Heart left ventricle (tissue), 16 donors: ENCODE measurements around the gene GID4. TPM values are rescaled to one million over a fixed set of nuclear protein-coding genes. Genes with fewer than 3 reads are reported as not detected.

Experiments used
- ATAC-seq, 4 donors: fragments of 200-7000 bp; cut with Tn5 transposase; one replicate each; pipeline ENCODE4 v1.9.1; 2020 to 2022; ENCODE audit warnings: moderate library complexity in 4 of 4, mild to moderate bottlenecking in 3 of 4, moderate number of reproducible peaks in 1 of 4
- DNase-seq, 5 donors: peaks; one replicate each; pipeline ENCODE4 v3.0.0-alpha.2; 2020
- H3K27ac ChIP-seq, 12 donors: fragments of 200-600 bp; sonication (generic) in 4 of 12; one replicate each; pipeline versions ENCODE4 v1.5.0 to v1.8.0; 2016 to 2022; ENCODE audit warnings: mild to moderate bottlenecking in 2 of 12
- H3K27me3 ChIP-seq, 9 donors: fragments of 200-600 bp; sonication (generic) in 2 of 9; one replicate each; pipeline versions ENCODE4 v1.5.1 to v1.8.0; 2016 to 2022; ENCODE audit warnings: mild to moderate bottlenecking in 3 of 9
- H3K36me3 ChIP-seq, 9 donors: fragments of 200-600 bp; sonication (generic) in 2 of 9; one replicate each; pipeline versions ENCODE4 v1.5.0 to v1.8.0; 2018 to 2022; ENCODE audit warnings: mild to moderate bottlenecking in 2 of 9
- H3K4me1 ChIP-seq, 12 donors: fragments of 200-600 bp; sonication (generic) in 4 of 12; one replicate each; pipeline versions ENCODE4 v1.5.0 to v1.8.0; 2016 to 2022; ENCODE audit warnings: mild to moderate bottlenecking in 3 of 12
- H3K4me3 ChIP-seq, 12 donors: fragments of 200-600 bp; sonication (generic) in 4 of 12; one replicate each; pipeline versions ENCODE4 v1.5.0 to v1.8.0; 2017 to 2022; ENCODE audit warnings: mild to moderate bottlenecking in 9 of 12, moderate library complexity in 4 of 12
- H3K9me3 ChIP-seq, 12 donors: fragments of 200-600 bp; sonication (generic) in 4 of 12; one replicate each; pipeline versions ENCODE4 v1.5.0 to v1.8.0; 2016 to 2022; ENCODE audit warnings: mild to moderate bottlenecking in 1 of 12
- POLR2A ChIP-seq, 2 donors: fragments of 450-650 bp; IDR thresholded peaks; one replicate each; pipeline ENCODE4 v1.6.1; 2017; ENCODE audit warnings: antibody characterized with exemption in 2 of 2, mild to moderate bottlenecking in 2 of 2, moderate library complexity in 2 of 2
- WGBS, 4 donors: extraction: QIAGEN DNeasy Blood & Tissue Kit in 2 of 4; methylation state at CpG; one replicate each; pipeline versions ENCODE4 v1.1.5 to v1.1.7; 2013 to 2018; 5-methylcytosine and 5-hydroxymethylcytosine counted together
- intact Hi-C, 10 donors: fragments of 100-400 bp; cut with DNase I; formaldehyde crosslinking; loops; one replicate each; pipeline versions ENCODE4 v1.11.1 to v1.14.2; 2022
- polyA plus RNA-seq, 2 donors: library from polyadenylated mRNA; stranded (reverse); fragments of 200-250 nt; gene quantifications; one replicate each; pipeline ENCODE4 v1.2.3, GENCODE V29; 2013
- total RNA-seq, 9 donors: library from RNA; depleted of rRNA in 2 of 9; stranded (reverse); fragments of >200 nt in 2 of 9; fragmentation: NEBNext Ultra II Directional in 3 of 9; extraction: Animal tissue kit (Norgen Biotek cat#: 25700) in 3 of 9; gene quantifications; one replicate each; pipeline versions ENCODE4 v1.1.0 to v1.2.4, GENCODE V29; 2016 to 2023
- TF ChIP-seq, protein P1 (sequence below), 12 donors: fragments of 200-600 bp; sonication (generic) in 4 of 12; IDR thresholded peaks; one replicate each; pipeline versions ENCODE4 v1.5.0 to v1.8.0; 2018 to 2022; ENCODE audit warnings: antibody characterized with exemption in 12 of 12, mild to moderate bottlenecking in 5 of 12
- donor health status: ischemic (EF 13 %, LVEDD 7.1; RV severe dilation, severe dysfunction).
- donor health status: healthy with polysubstance abuse.
- donor health status: DM: no; HTN: yes; CAD: no.
- donor health status: DM: no; HTN: no; CAD: no.
- donor health status: ischemic (EF 25% LVEDD 6.9; RV normal size, moderate dysfunction).
- donor health status: ischemic (EF 25% LVEDD 5.7; RV mildly dilated, moderate dysfunction).
- donor health status: healthy.
- donor health status: DM: yes; HTN: yes; CAD: no.
- donor health status: ischemic (EF 35%, LVEDD 5.7; RV mildly dilated, moderate dysfunction).
- donor health status: nonischemic (EF 11% LVEDD 7.7; RV severe dilation, severe dysfunction).
- donor health status: DM: yes; HTN: yes; CAD: no.
- donor health status: PGD.
- donor health status: ischemic (EF 29% LVEDD 5.4; RV normal size, mild dysfunction).
- donor health status: nonischemic (EF 23%, LVEDD 6.1; RV moderate dilation, normal function).

Gene GID4
- total and polyA plus RNA-seq, 11 donors, result 8.0 to 27.7 (median 18.2) TPM

GRCh38 chr17:18076936-18077335 is 37.7 kb downstream of the GID4 start:
- no peak for ATAC-seq
- intact Hi-C loops, result no loop called here
- 67 to 74% (median 71%) methylated on average over 7 of the region's 7 CpGs for WGBS, 4 donors
- Histone ChIP-seq H3K27me3 (no peaks in the 10 kb centered on the region), H3K9me3 (no peaks in the 10 kb centered on the region), H3K4me3 (no peak overlapping the region), H3K4me1 (no peaks in the 10 kb centered on the region), H3K27ac (no peak overlapping the region), H3K36me3 (no peaks in the 10 kb centered on the region)
- TF ChIP-seq POLR2A (IDR thresholded peaks at IDR 0.05), result no peak
- TF ChIP-seq, protein P1, sequence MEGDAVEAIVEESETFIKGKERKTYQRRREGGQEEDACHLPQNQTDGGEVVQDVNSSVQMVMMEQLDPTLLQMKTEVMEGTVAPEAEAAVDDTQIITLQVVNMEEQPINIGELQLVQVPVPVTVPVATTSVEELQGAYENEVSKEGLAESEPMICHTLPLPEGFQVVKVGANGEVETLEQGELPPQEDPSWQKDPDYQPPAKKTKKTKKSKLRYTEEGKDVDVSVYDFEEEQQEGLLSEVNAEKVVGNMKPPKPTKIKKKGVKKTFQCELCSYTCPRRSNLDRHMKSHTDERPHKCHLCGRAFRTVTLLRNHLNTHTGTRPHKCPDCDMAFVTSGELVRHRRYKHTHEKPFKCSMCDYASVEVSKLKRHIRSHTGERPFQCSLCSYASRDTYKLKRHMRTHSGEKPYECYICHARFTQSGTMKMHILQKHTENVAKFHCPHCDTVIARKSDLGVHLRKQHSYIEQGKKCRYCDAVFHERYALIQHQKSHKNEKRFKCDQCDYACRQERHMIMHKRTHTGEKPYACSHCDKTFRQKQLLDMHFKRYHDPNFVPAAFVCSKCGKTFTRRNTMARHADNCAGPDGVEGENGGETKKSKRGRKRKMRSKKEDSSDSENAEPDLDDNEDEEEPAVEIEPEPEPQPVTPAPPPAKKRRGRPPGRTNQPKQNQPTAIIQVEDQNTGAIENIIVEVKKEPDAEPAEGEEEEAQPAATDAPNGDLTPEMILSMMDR (IDR thresholded peaks at IDR 0.05), result no peak
- DNase-seq, result no peak

DNA sequence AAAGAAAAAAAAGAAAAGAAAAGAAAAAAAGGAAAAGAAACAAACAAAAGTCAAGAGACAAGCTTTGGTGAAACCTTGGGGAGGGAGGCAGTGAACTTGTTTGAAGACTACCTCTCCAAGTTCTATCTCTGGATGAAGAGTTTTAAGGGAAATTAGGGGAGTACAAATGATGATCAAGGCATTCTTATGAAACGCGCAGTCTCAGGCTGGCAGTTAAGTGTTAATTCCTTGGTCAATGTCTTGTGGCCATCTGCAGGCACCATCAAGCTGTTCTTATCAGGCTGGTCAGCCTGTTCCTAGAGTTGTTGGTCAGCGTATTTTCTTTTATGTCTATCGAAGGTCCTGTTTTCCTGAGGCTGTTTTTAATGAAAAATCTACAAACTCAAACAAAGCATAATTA is 40.3 kb downstream of the GID4 start:
- no peak overlapping the region for H3K4me3 ChIP-seq
- ATAC-seq, result no peak
- intact Hi-C loops, result no loop called here
- H3K36me3 ChIP-seq, result no peaks in the 10 kb centered on the region
- WGBS, 4 donors, result 63 to 71% (median 67%) methylated on average over 4 of the region's 4 CpGs
- TF ChIP-seq, protein P1 (IDR thresholded peaks at IDR 0.05), result no peak
- no peak for TF ChIP-seq POLR2A (IDR thresholded peaks at IDR 0.05)
- H3K27me3 ChIP-seq, result no peaks in the 10 kb centered on the region
- no peak overlapping the region for H3K27ac ChIP-seq
- no peaks in the 10 kb centered on the region for H3K9me3 ChIP-seq
- DNase-seq, result no peak
- no peaks in the 10 kb centered on the region for H3K4me1 ChIP-seq

DNA sequence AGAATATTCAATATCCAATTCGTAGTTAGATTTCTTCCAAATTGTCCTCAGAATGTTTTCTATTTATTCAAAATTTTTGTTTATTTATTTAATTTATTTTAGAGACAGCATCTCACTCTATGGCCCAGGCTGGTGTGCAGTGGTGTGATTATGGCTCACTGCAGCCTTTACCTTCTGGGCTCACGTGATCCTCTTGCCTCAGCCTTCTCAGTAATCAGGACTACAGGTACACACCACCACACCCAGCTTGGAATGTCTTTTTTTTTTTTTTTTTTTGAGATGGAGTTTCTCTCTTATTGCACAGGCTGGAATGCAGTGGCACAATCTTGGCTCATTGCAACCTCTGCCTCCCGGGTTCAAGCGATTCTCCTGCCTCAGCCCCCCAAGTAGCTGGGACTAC is 45.0 kb downstream of the GID4 start:
- intact Hi-C loops, result no loop called here
- H3K27ac ChIP-seq, result no peak overlapping the region
- 86 to 94% (median 90%) methylated on average over 4 of the region's 4 CpGs for WGBS, 4 donors
- DNase-seq, result no peak
- H3K36me3 ChIP-seq, result no peaks in the 10 kb centered on the region
- no peaks in the 10 kb centered on the region for H3K27me3 ChIP-seq
- ATAC-seq, result no peak
- no peaks in the 10 kb centered on the region for H3K9me3 ChIP-seq
- no peak for TF ChIP-seq POLR2A (IDR thresholded peaks at IDR 0.05)
- TF ChIP-seq, protein P1 (IDR thresholded peaks at IDR 0.05), result no peak
- H3K4me1 ChIP-seq, result peaks cover 0 to 21% (median 13%) of the 10 kb centered on the region in 12 donors
- no peak overlapping the region for H3K4me3 ChIP-seq

GRCh38 chr17:18087610-18088491 is 48.6 kb downstream of the GID4 start, which contains the start of gene DRG2:
Gene DRG2, plus strand, starts transcription at chr17:18087948. Its CDS starts 76 bp downstream, at chr17:18088024.
- Histone ChIP-seq H3K27ac (peak within 1 kb of the TSS; percentile 66 to 89 (median 80)), H3K27me3 (no peaks in the 10 kb centered on the region), H3K36me3 (peaks cover 0 to 21% (median 12%) of the 10 kb centered on the region in 9 donors), H3K4me1 (peaks cover 0 to 21% (median 13%) of the 10 kb centered on the region in 12 donors), H3K4me3 (peak within 1 kb of the TSS; percentile 61 to 99 (median 86)), H3K9me3 (no peaks in the 10 kb centered on the region)
- WGBS, 4 donors, result 1% methylated on average over 46 to 52 of the region's 52 CpGs
- DNase-seq (peak; percentile 91 to 95 (median 93)), ATAC-seq (peak; percentile 93 to 98 (median 97))
- peak in 1 of 2 donors; percentile 56 for TF ChIP-seq POLR2A (IDR thresholded peaks at IDR 0.05)
- TF ChIP-seq, protein P1 (IDR thresholded peaks at IDR 0.05), result peak in 4 of 12 donors; percentile 23 to 33 (median 30)
- intact Hi-C loops, result no loop called here
